T-helper 9 cell (primary cell): ENCODE measurements around the gene PXDN.

Experiments used
- DNase-seq: peaks from one replicate; pipeline ENCODE4 v3.0.0-alpha.2; 2020

The PXDN gene

GRCh38 chr2:1660656-1661640 is 83.4 kb downstream of the PXDN start:
- DNase-seq = no peak

GRCh38 chr2:1659951-1660565 is 84.3 kb downstream of the PXDN start:
- no peak for DNase-seq

DNA sequence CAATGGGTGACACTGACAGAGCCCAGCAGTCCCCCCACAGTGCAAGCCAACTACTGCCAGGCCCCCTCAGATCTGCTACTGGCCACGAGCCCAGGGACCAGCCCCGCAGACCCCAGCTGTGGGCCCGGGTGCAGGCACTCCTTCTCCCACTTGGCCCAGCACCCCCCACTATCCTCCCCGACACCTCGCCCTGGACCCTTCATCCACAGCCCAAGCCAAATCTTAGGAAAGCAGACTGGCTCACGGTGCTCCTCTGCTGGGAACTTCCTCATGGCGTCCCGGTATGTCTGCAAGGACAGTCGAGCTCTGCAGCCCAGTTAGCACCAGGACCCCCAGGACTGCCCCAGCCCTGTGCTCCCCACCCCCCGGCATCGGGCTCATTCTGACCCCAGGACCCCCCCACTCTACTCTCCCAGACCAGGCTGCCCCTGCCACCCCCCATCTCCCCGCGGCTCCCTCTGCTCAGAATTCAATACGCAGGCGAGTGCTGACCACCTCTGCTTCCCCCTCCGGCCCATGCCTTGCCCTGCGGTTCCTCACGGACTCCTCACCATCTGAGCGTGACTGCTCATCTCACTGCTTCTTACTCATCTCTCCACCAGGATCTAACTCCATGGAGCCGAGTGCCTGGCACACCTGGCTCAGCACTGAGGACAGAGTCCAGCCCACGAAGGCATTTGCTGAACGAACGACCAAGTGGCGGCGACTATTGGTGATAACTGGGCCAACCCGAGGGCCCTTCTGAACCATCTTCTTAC is 85.7 kb downstream of the PXDN start:
- DNase-seq = no peak

DNA sequence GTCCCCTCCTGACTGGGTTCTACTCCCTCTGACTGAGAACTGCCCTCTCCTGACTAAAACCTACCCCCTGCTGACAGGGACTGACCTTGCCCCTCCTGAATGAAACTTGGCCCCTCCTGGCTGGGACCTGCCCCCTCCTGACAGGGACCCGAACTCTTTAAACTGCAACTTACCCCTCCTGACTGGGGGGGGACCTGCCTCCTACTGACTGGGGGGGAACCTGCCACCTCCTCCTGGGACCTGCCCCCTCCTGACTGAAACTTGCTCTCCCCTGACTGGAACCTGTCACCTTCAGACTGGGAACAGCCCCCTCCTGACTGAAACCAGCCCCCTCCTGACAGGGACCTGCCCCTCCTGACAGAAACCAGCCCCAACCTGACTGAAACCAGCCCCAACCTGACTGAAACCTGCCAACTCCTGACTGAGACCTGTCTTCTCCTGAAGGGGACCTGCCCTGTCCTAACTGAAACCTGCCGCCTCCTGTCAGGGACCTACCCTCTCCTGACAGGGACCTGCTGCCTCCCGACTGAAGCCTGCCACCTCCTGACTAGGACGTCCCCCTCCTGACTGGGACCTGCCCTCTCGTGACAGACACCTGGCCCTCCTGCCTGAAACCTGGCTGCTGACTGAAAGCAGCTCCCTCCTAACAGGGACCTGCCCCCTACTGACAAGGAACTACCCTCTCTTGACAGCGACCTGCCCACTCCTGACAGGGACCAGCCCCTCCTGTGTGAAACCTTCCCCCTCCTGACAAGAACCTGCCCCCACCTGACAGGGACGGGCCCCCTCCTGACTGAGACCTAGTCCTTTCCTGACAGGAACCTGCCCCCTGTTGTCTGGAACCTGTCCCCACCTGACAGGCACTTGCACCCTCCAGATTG is 87.1 kb downstream of the PXDN start:
- DNase-seq = no peak

DNA sequence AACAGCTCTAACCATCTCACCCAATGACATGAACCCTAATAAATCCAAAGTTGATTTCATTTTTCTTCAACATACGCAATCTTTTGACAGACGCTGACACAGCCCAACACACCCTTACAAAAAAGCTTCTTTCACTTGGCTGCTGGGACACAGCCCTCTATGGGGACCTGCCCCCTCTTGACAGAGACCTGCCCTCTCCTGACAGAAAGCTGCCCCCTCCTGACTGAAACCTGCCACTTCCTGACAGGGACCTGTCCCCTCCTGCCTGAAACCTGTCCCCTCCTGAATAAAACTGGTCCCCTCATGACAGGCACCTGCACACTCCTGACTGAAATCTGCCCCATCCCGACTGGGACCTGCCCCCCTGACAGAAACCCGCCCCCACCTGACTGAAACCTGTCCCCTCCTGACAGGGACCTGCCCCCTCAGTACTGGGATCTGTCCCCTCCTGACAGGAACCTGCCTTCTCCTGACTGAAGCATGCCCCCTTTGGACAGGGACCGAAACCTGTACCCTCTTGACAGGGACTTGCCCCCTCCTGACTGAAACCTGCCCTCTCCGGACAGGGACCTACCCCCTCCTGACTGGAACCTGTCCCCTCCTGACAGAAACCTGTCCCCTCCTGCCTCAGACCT is 87.9 kb downstream of the PXDN start:
- DNase-seq = no peak

- no peak for DNase-seq
These were observed 88.9 kb downstream of the PXDN start for GRCh38 chr2:1655461-1655860.

DNA sequence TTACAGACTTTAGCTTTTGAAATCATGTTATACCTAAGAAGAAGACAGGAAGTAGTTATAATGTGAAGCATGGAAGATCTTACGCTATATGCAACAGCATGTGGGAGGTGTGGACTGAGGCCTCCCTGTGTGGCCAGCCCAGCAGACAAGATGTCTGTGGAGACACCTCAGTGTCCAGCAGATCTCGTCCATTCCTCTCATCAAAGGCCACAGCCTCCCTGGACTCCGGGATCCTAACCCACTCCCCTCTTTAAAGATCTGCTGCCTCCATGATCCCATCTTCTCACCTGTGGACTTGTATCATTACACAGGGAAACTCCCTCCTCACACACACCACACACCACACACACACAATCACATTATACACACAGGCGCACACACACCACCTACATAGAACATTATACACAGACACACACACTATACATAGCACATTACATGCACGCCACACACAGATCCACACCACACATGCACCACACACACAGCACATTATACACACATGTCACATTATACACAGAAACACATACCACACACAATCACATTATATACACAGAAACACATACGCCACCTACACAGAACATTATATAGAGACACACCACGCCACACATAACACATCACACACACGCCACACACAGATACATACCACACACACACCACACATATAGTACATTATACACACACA is 89.5 kb downstream of the PXDN start:
- no peak for DNase-seq

GRCh38 chr2:1653956-1654695 is 90.2 kb downstream of the PXDN start:
- no peak for DNase-seq

DNA sequence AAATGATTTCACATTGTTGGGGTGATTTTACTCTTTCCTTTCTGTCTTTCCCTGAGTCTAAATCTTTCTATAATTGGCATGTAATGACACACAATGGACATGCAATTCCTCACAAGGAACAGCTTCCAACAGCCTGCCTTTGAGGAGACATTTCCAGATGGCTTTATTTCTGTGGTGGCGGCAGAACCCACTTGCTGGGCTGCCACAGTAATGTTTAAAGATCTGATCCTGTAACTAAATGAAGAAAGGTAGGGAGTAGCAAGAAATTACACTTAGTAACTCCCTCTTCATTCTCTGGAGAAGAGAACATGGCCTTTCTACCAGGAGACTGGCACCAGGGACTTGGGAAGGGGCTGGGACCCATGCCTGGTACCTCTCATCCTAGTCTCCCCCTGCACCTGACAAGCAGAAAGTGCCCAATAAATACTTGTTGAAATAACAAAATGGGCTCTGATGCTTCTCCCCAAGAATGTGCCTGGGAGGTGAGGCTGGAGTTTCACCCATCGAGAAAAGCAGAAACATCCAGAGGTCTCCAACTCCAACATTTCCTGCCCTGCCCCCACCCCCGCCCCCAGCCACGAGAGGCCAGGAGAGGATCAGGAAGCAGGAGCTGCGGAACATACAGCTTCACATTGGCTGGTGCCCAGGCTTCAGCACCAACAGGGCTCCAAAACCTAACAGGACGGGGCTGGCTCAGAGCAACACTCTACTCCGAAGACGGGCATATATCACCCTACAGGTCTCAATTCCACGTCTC is 92.1 kb downstream of the PXDN start:
- DNase-seq = no peak

DNA sequence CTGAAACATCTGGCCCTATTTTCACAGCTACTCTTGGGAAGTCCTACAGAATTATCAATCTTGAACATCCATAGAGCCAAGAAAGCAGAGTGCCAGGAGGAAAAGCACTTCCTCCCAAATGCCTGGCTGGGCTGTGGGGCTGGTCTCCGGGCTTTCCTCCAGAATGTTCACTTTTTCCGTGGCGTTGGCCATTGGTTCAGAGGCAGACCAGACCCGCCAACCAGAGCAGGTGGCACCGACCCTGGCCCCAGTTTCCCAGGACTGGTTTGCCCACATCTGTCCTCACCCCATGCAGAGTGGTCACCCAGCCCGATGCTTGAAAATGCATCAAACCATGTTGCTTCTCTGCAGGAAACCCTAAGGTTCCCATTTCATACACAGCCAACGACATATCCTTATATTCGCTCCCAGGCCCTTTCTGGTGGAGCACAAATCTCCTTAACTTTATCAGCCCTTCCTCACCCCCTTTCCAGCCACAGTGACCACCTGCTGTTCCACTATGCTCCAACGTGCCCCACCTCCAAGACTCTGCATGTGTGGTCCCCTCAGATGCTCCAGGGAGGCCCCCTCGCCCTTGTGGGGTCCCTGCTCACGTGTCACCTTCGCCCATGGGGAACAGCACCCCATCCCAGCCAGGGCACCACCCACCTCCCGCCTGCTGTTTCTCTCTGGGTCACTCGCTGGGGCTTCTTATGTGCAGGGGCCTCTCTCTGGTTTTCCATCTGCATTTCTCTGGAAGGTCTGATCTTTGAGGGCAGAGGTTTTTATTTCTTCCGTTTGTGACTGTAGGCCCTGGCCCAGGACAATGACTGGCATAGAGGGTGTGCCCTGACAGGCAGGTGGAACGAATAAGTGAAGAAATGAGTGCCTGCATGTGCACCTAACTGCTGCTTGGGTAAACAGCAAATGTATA is 92.9 kb downstream of the PXDN start:
- DNase-seq = no peak

DNA sequence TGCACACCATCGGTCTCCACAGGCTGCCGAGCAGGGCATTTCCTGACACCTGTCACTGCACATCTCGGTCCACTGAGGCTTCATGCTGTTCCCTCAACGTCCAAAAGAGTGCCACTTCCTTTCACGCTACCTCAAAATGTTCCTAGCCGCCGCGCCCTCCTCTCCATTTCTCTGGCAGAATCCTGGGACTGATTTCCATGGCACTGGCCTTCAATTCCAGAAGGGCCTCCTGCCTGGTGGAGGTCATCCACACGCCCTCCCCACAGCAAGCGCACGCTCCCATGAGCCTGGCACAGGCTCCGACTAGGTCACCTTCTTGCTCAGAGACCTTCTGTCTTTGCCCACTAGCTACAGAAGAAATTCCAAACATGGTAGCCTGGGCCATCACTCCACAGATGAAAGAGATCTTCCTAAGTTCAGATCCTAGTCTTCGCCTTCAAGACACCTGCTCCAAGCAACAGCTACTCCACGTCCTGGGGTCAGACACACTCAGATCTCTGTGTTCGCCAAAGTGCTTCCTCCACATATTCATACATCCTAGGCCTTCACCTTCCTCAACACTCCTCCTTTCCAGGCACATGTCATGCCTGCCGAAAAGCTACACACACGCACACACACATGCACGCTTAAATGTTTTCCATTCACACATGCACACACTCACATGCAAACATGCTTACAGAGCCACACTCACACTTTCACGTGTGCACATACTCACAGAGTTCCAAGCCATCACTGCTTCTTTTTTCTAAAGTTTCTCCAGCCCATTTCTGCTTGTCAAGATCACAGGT is 94.0 kb downstream of the PXDN start:
- DNase-seq = no peak

DNA sequence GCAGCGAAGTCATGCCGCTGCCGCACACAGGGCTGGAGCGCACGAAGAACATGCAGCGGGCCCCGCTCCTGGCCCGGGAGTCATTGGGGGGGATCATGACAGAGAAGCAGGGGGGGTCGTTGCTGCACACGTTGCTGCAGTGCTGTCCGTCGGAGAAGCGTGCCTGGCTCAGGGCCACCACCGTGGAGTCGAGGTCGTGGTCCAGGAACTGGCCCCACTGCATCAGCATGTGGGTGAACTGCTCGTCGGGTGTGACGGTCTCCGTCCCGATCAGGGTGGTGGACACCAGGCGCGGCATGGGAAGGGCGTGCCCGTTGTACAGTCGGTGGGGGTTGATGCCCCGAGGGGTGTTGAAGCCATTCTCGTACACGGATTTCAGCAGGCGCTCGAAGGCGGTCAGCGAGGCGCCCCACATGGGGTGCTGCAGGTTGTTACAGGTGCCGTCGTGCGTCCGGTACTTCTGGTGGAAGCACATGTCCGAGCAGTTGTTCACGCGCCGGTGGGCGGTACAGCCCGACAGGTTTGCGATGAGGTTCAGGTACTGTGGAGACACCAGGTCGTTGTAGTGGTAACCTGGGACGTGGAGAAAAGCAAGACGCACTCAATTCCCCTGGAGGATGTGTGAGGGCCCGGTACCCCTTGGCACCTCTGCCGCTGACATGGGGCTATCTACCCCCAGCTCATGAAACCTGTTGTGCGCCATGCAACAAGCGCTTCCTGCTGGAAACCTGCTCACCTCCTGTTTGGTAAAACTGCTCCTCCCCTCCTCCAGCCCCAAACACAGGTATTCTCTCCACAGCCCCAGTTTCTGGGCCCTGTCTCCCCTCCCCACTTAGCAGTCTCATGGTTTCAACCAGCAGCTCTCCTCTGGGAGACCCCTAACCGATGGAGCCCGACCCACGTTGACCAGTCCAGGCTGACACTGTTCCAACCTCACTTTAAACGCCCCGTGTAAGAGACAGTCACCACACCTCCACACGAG is 94.9 kb downstream of the PXDN start:
- DNase-seq = no peak

GRCh38 chr2:1648241-1649102 is 95.8 kb downstream of the PXDN start:
- no peak for DNase-seq

GRCh38 chr2:1647417-1648240 is 96.7 kb downstream of the PXDN start:
- DNase-seq = no peak
